ENCODE measurements around the gene OTOP3. TPM values are rescaled to one million over a fixed set of nuclear protein-coding genes. Genes with fewer than 3 reads are reported as not detected.

Gene OTOP3
- total and polyA plus RNA-seq, 2 of the 4 experiments (the other 2 are of a cell fraction): not detected

DNA sequence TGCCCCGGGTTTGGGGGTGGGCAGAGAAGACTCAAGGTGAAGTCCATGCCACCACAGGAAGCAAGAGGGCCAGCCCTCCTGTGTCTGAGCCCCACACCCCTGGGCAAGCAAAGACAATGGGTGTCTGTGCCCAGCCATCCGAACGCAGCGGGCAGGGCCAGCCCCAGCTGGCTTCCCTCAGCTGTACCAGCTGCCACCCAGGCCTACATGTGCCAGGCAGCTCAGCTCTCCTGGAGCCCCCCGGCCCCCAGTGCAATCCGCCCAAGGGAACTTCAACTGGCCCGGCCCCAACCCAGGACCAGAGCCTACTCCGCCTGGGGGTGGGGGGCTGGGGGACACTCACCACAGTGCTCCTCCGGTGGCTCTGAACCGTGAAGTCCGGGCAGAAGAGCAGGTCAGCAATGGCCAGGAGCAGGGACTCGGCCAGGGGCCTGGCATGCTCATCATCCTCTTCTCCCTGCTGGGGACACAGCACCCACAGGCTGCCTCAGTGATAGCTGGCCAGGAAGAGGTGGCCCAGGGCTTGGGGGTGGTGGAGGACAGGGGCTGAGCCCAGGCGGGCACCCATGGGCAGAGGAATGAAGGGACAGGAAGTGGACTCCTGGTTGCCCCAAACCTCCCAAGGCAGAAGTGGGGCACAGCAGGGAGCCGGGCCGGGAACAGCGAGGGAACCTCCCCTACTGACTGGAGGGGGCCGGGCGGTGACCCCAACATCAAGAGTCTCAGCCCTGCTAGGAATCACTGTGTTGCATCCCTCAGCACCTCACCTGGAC lies 27.1 kb downstream of the OTOP3 start:
- TF ChIP-seq SMC3 (IDR thresholded peaks at IDR 0.05; ENCODE audit: low read depth, low read length): no peak
- TF ChIP-seq CEBPB (IDR thresholded peaks at IDR 0.05; ENCODE audit: low read depth, low read length): no peak
- TF ChIP-seq MAZ (IDR thresholded peaks at IDR 0.05; ENCODE audit: borderline replicate concordance, low read depth, low read length): no peak
- no peak for TF ChIP-seq RCOR1 (IDR thresholded peaks at IDR 0.05; ENCODE audit: insufficient replicate concordance, low read length)
- no peak for TF ChIP-seq NFE2L2 (IDR thresholded peaks at IDR 0.05; ENCODE audit: low read depth, low read length)
- TF ChIP-seq, protein P1, sequence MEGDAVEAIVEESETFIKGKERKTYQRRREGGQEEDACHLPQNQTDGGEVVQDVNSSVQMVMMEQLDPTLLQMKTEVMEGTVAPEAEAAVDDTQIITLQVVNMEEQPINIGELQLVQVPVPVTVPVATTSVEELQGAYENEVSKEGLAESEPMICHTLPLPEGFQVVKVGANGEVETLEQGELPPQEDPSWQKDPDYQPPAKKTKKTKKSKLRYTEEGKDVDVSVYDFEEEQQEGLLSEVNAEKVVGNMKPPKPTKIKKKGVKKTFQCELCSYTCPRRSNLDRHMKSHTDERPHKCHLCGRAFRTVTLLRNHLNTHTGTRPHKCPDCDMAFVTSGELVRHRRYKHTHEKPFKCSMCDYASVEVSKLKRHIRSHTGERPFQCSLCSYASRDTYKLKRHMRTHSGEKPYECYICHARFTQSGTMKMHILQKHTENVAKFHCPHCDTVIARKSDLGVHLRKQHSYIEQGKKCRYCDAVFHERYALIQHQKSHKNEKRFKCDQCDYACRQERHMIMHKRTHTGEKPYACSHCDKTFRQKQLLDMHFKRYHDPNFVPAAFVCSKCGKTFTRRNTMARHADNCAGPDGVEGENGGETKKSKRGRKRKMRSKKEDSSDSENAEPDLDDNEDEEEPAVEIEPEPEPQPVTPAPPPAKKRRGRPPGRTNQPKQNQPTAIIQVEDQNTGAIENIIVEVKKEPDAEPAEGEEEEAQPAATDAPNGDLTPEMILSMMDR (conservative IDR thresholded peaks at IDR 0.05; ENCODE audit: low read depth, low read length): no peak
- no peak for TF ChIP-seq RAD21 (IDR thresholded peaks at IDR 0.05; ENCODE audit: low read length)
- no peak for TF ChIP-seq MXI1 (IDR thresholded peaks at IDR 0.05; ENCODE audit: borderline replicate concordance, low read depth, low read length)
- TF ChIP-seq FOS (IDR thresholded peaks at IDR 0.05; ENCODE audit: low read depth, low read length): no peak
- TF ChIP-seq MAFK (IDR thresholded peaks at IDR 0.05; ENCODE audit: low read depth, low read length): no peak
- TF ChIP-seq, protein P2, sequence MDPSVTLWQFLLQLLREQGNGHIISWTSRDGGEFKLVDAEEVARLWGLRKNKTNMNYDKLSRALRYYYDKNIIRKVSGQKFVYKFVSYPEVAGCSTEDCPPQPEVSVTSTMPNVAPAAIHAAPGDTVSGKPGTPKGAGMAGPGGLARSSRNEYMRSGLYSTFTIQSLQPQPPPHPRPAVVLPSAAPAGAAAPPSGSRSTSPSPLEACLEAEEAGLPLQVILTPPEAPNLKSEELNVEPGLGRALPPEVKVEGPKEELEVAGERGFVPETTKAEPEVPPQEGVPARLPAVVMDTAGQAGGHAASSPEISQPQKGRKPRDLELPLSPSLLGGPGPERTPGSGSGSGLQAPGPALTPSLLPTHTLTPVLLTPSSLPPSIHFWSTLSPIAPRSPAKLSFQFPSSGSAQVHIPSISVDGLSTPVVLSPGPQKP (IDR thresholded peaks at IDR 0.05; ENCODE audit: borderline replicate concordance, low read depth, low read length): no peak
- TF ChIP-seq BHLHE40 (IDR thresholded peaks at IDR 0.05; ENCODE audit: low read depth, low read length): no peak
- no peak for TF ChIP-seq POLR2A (IDR thresholded peaks at IDR 0.05; ENCODE audit: low read depth, low read length)
- TF ChIP-seq, protein P3, sequence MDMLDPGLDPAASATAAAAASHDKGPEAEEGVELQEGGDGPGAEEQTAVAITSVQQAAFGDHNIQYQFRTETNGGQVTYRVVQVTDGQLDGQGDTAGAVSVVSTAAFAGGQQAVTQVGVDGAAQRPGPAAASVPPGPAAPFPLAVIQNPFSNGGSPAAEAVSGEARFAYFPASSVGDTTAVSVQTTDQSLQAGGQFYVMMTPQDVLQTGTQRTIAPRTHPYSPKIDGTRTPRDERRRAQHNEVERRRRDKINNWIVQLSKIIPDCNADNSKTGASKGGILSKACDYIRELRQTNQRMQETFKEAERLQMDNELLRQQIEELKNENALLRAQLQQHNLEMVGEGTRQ (IDR thresholded peaks at IDR 0.05; ENCODE audit: low read depth, low read length): no peak
- no peak for ATAC-seq (ENCODE audit: low read depth)
- ChIA-PET POLR2A (ENCODE audit: unreplicated experiment) (no interaction called here), CTCF (interaction anchor here (0.6 to 2.4 kb wide), 6 partner anchors 8 to 239 kb away, joined by 3 to 9 read pairs (median 4); no protein-coding TSS in a partner anchor)
- no peak overlapping the region for H3K18ac ChIP-seq (ENCODE audit: low read depth, low read length)
- no TSS peak for BruUV-seq (replicated peaks)
- H4K91ac ChIP-seq (ENCODE audit: insufficient read depth, low read depth, low read length): no peak overlapping the region
- no peak overlapping the region for H3K56ac ChIP-seq (ENCODE audit: extremely low read depth, insufficient read depth, low read length)
- 74% methylated on average over 5 of the region's 18 CpGs; no CpG with 5 or more reads in 1 of the 2 experiments for WGBS, 2 experiments (ENCODE audit: extremely low coverage in 2 of 2, insufficient read length in 1 of 2)
- H4K20me1 ChIP-seq (ENCODE audit: insufficient read depth, low read length): no peaks in the 10 kb centered on the region
- H3K9me1 ChIP-seq (ENCODE audit: insufficient read depth, low read length): no peaks in the 10 kb centered on the region
- dilution Hi-C loops (cut with HindIII; ENCODE audit: low sequenced_read_pairs, unreplicated experiment) (no loop called here), intact Hi-C loops (cut with micrococcal nuclease) (loop anchor here (5.0 kb wide), 1 partner anchor 84 kb away; the partner anchor contains the start of genes ATP5PD and KCTD2), in situ Hi-C loops (cut with MboI; ENCODE audit: low sequenced_read_pairs) (loop anchor here (10.0 kb wide), 1 partner anchor 242 kb away; the partner anchor contains the start of gene NUP85)
- H3K4me1 ChIP-seq (ENCODE audit: control insufficient read depth, insufficient read depth, low read length): 0 out of 2 replicates have a peak, but pooled peaks cover 1% of the 10 kb centered on the region
- H3K36me3 ChIP-seq (ENCODE audit: control insufficient read depth, insufficient read depth, low read length): no peaks in the 10 kb centered on the region
- no peak overlapping the region for H2AFZ ChIP-seq (replicated peaks; ENCODE audit: low read length, poor library complexity)
- no peak overlapping the region for H3K4me2 ChIP-seq (ENCODE audit: low read depth, low read length)
- H3K79me1 ChIP-seq (ENCODE audit: low read depth in 1 of 2, low read length in 2 of 2): no peaks in the 10 kb centered on the region
- H2BK120ac ChIP-seq (ENCODE audit: low read depth, low read length): no peak overlapping the region
- H2BK5ac ChIP-seq (ENCODE audit: low read depth, low read length, poor library complexity, severe bottlenecking): no peak overlapping the region
- no peak overlapping the region for H3K23ac ChIP-seq (ENCODE audit: low read depth, low read length)
- H2BK15ac ChIP-seq (ENCODE audit: low read depth, low read length): no peak overlapping the region
- no peak overlapping the region for H4K8ac ChIP-seq (ENCODE audit: low read depth in 2 of 2, low read length in 2 of 2)
- peaks cover 4% of the 10 kb centered on the region; the same call in 1 of the 2 replicates for H3K27me3 ChIP-seq (ENCODE audit: control insufficient read depth, insufficient read depth, low read length)
- no peaks in the 10 kb centered on the region for H3K9me3 ChIP-seq (ENCODE audit: control insufficient read depth, insufficient read depth, low read length)
- no peak overlapping the region for H2AK9ac ChIP-seq (replicated peaks; ENCODE audit: low read depth, low read length, poor library complexity)
- H3K27ac ChIP-seq (ENCODE audit: insufficient read depth, low read length): no peak overlapping the region
- H3K14ac ChIP-seq (replicated peaks; ENCODE audit: low read depth, low read length): no peak overlapping the region
- H3K9ac ChIP-seq (ENCODE audit: low read depth, low read length): no peak overlapping the region
- no peak overlapping the region for H3K4me3 ChIP-seq (ENCODE audit: insufficient read depth, low read depth, low read length)
- no peak overlapping the region for H2BK20ac ChIP-seq (ENCODE audit: low read depth, low read length)
- H2AK5ac ChIP-seq (ENCODE audit: low read depth, low read length): no peak overlapping the region
- no peak overlapping the region for H4K5ac ChIP-seq (ENCODE audit: low read depth, low read length)
- no peak for DNase-seq
- H3K4ac ChIP-seq (ENCODE audit: low read depth, low read length): no peak overlapping the region
